ENCODE results near the gene MEIKIN. TPM values are rescaled to one million over a fixed set of nuclear protein-coding genes. Genes with fewer than 3 reads are reported as not detected.
"Not testable (repeated sequence)": the region's sequence is repeated elsewhere in the genome, so short reads cannot be mapped to it uniquely, and the experiment has no call there.

Gene MEIKIN
- total RNA-seq, 1 donor from 2014 or later, result not detected

- ATAC-seq, result no peak
- intact Hi-C loops (cut with DNase I), result no loop called here
- no peak for DNase-seq (ENCODE audit: low spot score)
Observed at GRCh38 chr5:131786900-131787692, 158.4 kb downstream of the MEIKIN start.

- no peak for DNase-seq (ENCODE audit: low spot score)
- intact Hi-C loops (cut with DNase I), result no loop called here
- ATAC-seq, result no peak
Observed at GRCh38 chr5:131786036-131786435, 159.4 kb downstream of the MEIKIN start.

GRCh38 chr5:131783874-131784273 is 161.6 kb downstream of the MEIKIN start:
- no peak for DNase-seq (ENCODE audit: low spot score)
- no peak for ATAC-seq
- intact Hi-C loops (cut with DNase I), result no loop called here

GRCh38 chr5:131783357-131783756 is 162.1 kb downstream of the MEIKIN start:
- no peak for ATAC-seq
- intact Hi-C loops (cut with DNase I), result no loop called here
- DNase-seq (ENCODE audit: low spot score), result no peak

GRCh38 chr5:131782717-131783116 is 162.7 kb downstream of the MEIKIN start:
- DNase-seq (ENCODE audit: low spot score), result no peak
- no peak for ATAC-seq
- intact Hi-C loops (cut with DNase I), result no loop called here

- intact Hi-C loops (cut with DNase I); DNase-seq (ENCODE audit: low spot score); ATAC-seq: not testable (repeated sequence)
Observed at GRCh38 chr5:131778141-131778540, 167.3 kb downstream of the MEIKIN start.

GRCh38 chr5:131776450-131776849 is 169.0 kb downstream of the MEIKIN start:
- DNase-seq (ENCODE audit: low spot score), result no peak
- intact Hi-C loops (cut with DNase I), result no loop called here
- no peak for ATAC-seq

GRCh38 chr5:131774652-131775367 is 170.7 kb downstream of the MEIKIN start:
- no peak for DNase-seq (ENCODE audit: low spot score)
- intact Hi-C loops (cut with DNase I), result no loop called here
- ATAC-seq, result no peak

- DNase-seq (ENCODE audit: low spot score) (no peak), ATAC-seq (no peak)
- intact Hi-C loops (cut with DNase I), result no loop called here
Observed at GRCh38 chr5:131773805-131774204, 171.7 kb downstream of the MEIKIN start.

GRCh38 chr5:131771692-131772091 is 173.8 kb downstream of the MEIKIN start:
- intact Hi-C loops (cut with DNase I), result no loop called here
- ATAC-seq, result no peak
- DNase-seq (ENCODE audit: low spot score), result no peak

GRCh38 chr5:131769961-131770360 is 175.5 kb downstream of the MEIKIN start:
- DNase-seq (ENCODE audit: low spot score) (no peak), ATAC-seq (no peak)
- intact Hi-C loops (cut with DNase I), result no loop called here

- no peak for ATAC-seq
- no peak for DNase-seq (ENCODE audit: low spot score)
- intact Hi-C loops (cut with DNase I), result no loop called here
Observed at GRCh38 chr5:131769336-131769735, 176.1 kb downstream of the MEIKIN start.

- no peak for ATAC-seq
- no peak for DNase-seq (ENCODE audit: low spot score)
- intact Hi-C loops (cut with DNase I), result no loop called here
Observed at GRCh38 chr5:131767891-131768290, 177.6 kb downstream of the MEIKIN start.

GRCh38 chr5:131766689-131767088 is 178.8 kb downstream of the MEIKIN start:
- intact Hi-C loops (cut with DNase I), result no loop called here
- ATAC-seq (no peak), DNase-seq (ENCODE audit: low spot score) (no peak)

GRCh38 chr5:131765261-131765660 is 180.2 kb downstream of the MEIKIN start:
- ATAC-seq (no peak), DNase-seq (ENCODE audit: low spot score) (no peak)
- intact Hi-C loops (cut with DNase I), result no loop called here

- ATAC-seq (no peak), DNase-seq (ENCODE audit: low spot score) (no peak)
- intact Hi-C loops (cut with DNase I), result no loop called here
Observed at GRCh38 chr5:131763968-131764367, 181.5 kb downstream of the MEIKIN start.

GRCh38 chr5:131760793-131761192 is 184.7 kb downstream of the MEIKIN start:
- ATAC-seq (no peak), DNase-seq (ENCODE audit: low spot score) (no peak)
- intact Hi-C loops (cut with DNase I), result no loop called here

GRCh38 chr5:131759704-131760103 is 185.8 kb downstream of the MEIKIN start:
- ATAC-seq, result no peak
- no peak for DNase-seq (ENCODE audit: low spot score)
- intact Hi-C loops (cut with DNase I), result no loop called here

GRCh38 chr5:131758520-131758900 is 187.0 kb downstream of the MEIKIN start:
- intact Hi-C loops (cut with DNase I), result no loop called here
- DNase-seq (ENCODE audit: low spot score) (no peak), ATAC-seq (no peak)

GRCh38 chr5:131757830-131758519 is 187.5 kb downstream of the MEIKIN start:
- intact Hi-C loops (cut with DNase I), result no loop called here
- ATAC-seq (no peak), DNase-seq (ENCODE audit: low spot score) (no peak)

Data from sciatic nerve (tissue), 2 donors.